H1 (cell line): ENCODE measurements around the gene STAMBPL1. TPM values are rescaled to one million over a fixed set of nuclear protein-coding genes. Genes with fewer than 3 reads are reported as not detected.

ENCODE experiments used
- CTCF ChIA-PET: fragments of 300-600 bp; sonication (Branson Sonifier 250); formaldehyde crosslinking; loops from one replicate; lab custom pipeline; 2021; ENCODE audit not compliant: partially characterized antibody; lab: Charles Lee
- POLR2A ChIA-PET: fragments of 300-600 bp; sonication (Branson Sonifier 250); formaldehyde crosslinking; loops from one replicate; lab custom pipeline; 2021; ENCODE audit warnings: inconsistent platforms; ENCODE audit not compliant: partially characterized antibody; lab: Charles Lee
- DNase-seq, 2 experiments: peaks; one replicate each; pipeline versions ENCODE4 v3.0.0 to v3.0.0-alpha.2; 2010 to 2022; ENCODE audit warnings: low spot score in 2 of 2, low read depth in 1 of 2, mixed read lengths in 1 of 2
- FAIRE-seq: peaks from 2 replicates; lab custom pipeline; 2011; peaks lifted over from hg19 to GRCh38; lab: Jason Lieb, UNC
- H2AFZ ChIP-seq: 2 replicates; pipeline ENCODE4 v1.8.1; 2012; ENCODE audit warnings: low read length, inconsistent platforms
- H2AK5ac ChIP-seq: 2 replicates; pipeline ENCODE4 v1.6.1; 2013; ENCODE audit warnings: low read depth, low read length
- H2BK120ac ChIP-seq: replicated peaks from 2 replicates; pipeline ENCODE3; 2013; ENCODE audit warnings: low read depth, low read length, inconsistent platforms
- H2BK12ac ChIP-seq: 2 replicates; pipeline ENCODE4 v1.6.1; 2013; ENCODE audit warnings: low read depth, low read length
- H2BK15ac ChIP-seq: 2 replicates; pipeline ENCODE4 v1.6.1; 2013; ENCODE audit warnings: low read length
- H2BK20ac ChIP-seq: 2 replicates; pipeline ENCODE4 v1.6.1; 2013; ENCODE audit warnings: low read length
- H2BK5ac ChIP-seq: 2 replicates; pipeline ENCODE4 v1.6.1; 2013; ENCODE audit warnings: low read depth, low read length
- H3K14ac ChIP-seq: 2 replicates; pipeline ENCODE4 v1.6.1; 2013; ENCODE audit warnings: inconsistent platforms; ENCODE audit not compliant: insufficient read length
- H3K18ac ChIP-seq: 2 replicates; pipeline ENCODE4 v1.6.1; 2013; ENCODE audit warnings: low read length; ENCODE audit errors: extremely low read depth
- H3K23ac ChIP-seq: 2 replicates; pipeline ENCODE4 v1.6.1; 2013; ENCODE audit warnings: inconsistent platforms; ENCODE audit not compliant: insufficient read length
- H3K23me2 ChIP-seq: 2 replicates; pipeline ENCODE4 v1.6.1; 2013; ENCODE audit warnings: low read depth, low read length
- H3K27ac ChIP-seq: 2 replicates; pipeline ENCODE4 v1.6.1; 2011; ENCODE audit warnings: low read depth, low read length, inconsistent platforms
- H3K27me3 ChIP-seq, 4 experiments: replicated peaks in 1 of 4; 1 replicate in 1 of 4; 2 replicates in 3 of 4; pipeline versions ENCODE4 v1.6.1 to v1.8.1; 2011 to 2013; ENCODE audit warnings: low read length in 3 of 4, mild to moderate bottlenecking in 3 of 4, inconsistent platforms in 2 of 4, mixed read lengths in 2 of 4, moderate library complexity in 1 of 4; ENCODE audit not compliant: control insufficient read depth in 3 of 4, insufficient read depth in 3 of 4; ENCODE audit errors: extremely low read depth in 1 of 4
- H3K36me3 ChIP-seq, 4 experiments: 2 replicates each; pipeline versions ENCODE4 v1.6.1 to v1.8.1; 2011 to 2013; ENCODE audit warnings: mild to moderate bottlenecking in 4 of 4, low read length in 3 of 4, moderate library complexity in 2 of 4, control low read depth in 1 of 4, inconsistent platforms in 1 of 4; ENCODE audit not compliant: insufficient read depth in 4 of 4, control insufficient read depth in 2 of 4
- H3K4ac ChIP-seq: replicated peaks from 2 replicates; pipeline ENCODE3; 2013; ENCODE audit warnings: low read length, low read depth, mixed read lengths, inconsistent platforms; ENCODE audit not compliant: insufficient read length
- H3K4me1 ChIP-seq, 4 experiments: replicated peaks in 1 of 4; 1 replicate in 1 of 4; 2 replicates in 3 of 4; pipeline versions ENCODE4 v1.6.1 to v1.8.1; 2011 to 2013; ENCODE audit warnings: low read length in 3 of 4, inconsistent platforms in 2 of 4, mixed read lengths in 1 of 4; ENCODE audit not compliant: insufficient read depth in 4 of 4, control insufficient read depth in 3 of 4
- H3K4me2 ChIP-seq, 2 experiments: 2 replicates each; pipeline versions ENCODE4 v1.6.1 to v1.8.1; 2011 to 2013; ENCODE audit warnings: low read depth in 2 of 2, low read length in 2 of 2, control low read depth in 1 of 2, inconsistent platforms in 1 of 2, mild to moderate bottlenecking in 1 of 2; ENCODE audit not compliant: insufficient read depth in 1 of 2
- H3K4me3 ChIP-seq, 4 experiments: fragments of 200-600, 300-600 bp in 1 of 4; sonication (generic), shearing (Covaris generic), sonication (Bioruptor Twin) in 1 of 4; 2 replicates each; pipeline versions ENCODE4 v1.5.1 to v1.8.1; 2011 to 2016; ENCODE audit warnings: low read length in 4 of 4, low read depth in 3 of 4, control low read depth in 2 of 4, inconsistent platforms in 2 of 4, mild to moderate bottlenecking in 2 of 4, mixed read lengths in 1 of 4, moderate library complexity in 1 of 4; ENCODE audit not compliant: insufficient read depth in 2 of 4; ENCODE audit errors: extremely low read depth in 1 of 4
- H3K56ac ChIP-seq: replicated peaks from 2 replicates; pipeline ENCODE3; 2013; ENCODE audit warnings: low read depth, mild to moderate bottlenecking, mixed read lengths, low read length, inconsistent platforms; ENCODE audit not compliant: insufficient read length
- H3K79me1 ChIP-seq: 2 replicates; pipeline ENCODE4 v1.6.1; 2013; ENCODE audit warnings: low read depth, low read length, control low read depth
- H3K79me2 ChIP-seq, 2 experiments: 2 replicates each; pipeline versions ENCODE4 v1.6.1 to v1.8.1; 2012 to 2013; ENCODE audit warnings: low read length in 2 of 2, mild to moderate bottlenecking in 2 of 2, inconsistent platforms in 1 of 2; ENCODE audit not compliant: insufficient read depth in 2 of 2, control insufficient read depth in 1 of 2
- H3K9ac ChIP-seq, 4 experiments: replicated peaks in 1 of 4; 1 replicate in 1 of 4; 2 replicates in 3 of 4; pipeline versions ENCODE4 v1.6.1 to v1.8.1; 2011 to 2013; ENCODE audit warnings: low read depth in 3 of 4, low read length in 3 of 4, control low read depth in 2 of 4, mild to moderate bottlenecking in 2 of 4, moderate library complexity in 2 of 4, inconsistent platforms in 1 of 4; ENCODE audit errors: extremely low read depth in 1 of 4
- H3K9me3 ChIP-seq, 2 experiments: 2 replicates each; pipeline versions ENCODE4 v1.6.1 to v1.8.1; 2012 to 2013; ENCODE audit warnings: mild to moderate bottlenecking in 2 of 2, moderate library complexity in 2 of 2, control low read depth in 1 of 2, inconsistent platforms in 1 of 2, low read depth in 1 of 2, low read length in 1 of 2, mixed read lengths in 1 of 2; ENCODE audit not compliant: insufficient read depth in 2 of 2
- H4K20me1 ChIP-seq, 2 experiments: replicated peaks in 1 of 2; 2 replicates each; pipeline versions ENCODE3 to v1.8.1; 2011 to 2013; ENCODE audit warnings: inconsistent platforms in 2 of 2, low read length in 2 of 2, mild to moderate bottlenecking in 1 of 2; ENCODE audit not compliant: insufficient read depth in 2 of 2, control insufficient read depth in 1 of 2
- H4K5ac ChIP-seq: 2 replicates; pipeline ENCODE4 v1.6.1; 2013; ENCODE audit warnings: low read length, low read depth, mixed read lengths, inconsistent platforms; ENCODE audit not compliant: insufficient read length
- H4K8ac ChIP-seq: 2 replicates; pipeline ENCODE4 v1.8.0; 2013; ENCODE audit warnings: mild to moderate bottlenecking, moderate library complexity, low read length, inconsistent platforms; ENCODE audit not compliant: insufficient read depth; ENCODE audit errors: extremely low read depth
- H4K91ac ChIP-seq: replicated peaks from 2 replicates; pipeline ENCODE3; 2013; ENCODE audit warnings: low read length, mixed read lengths, inconsistent platforms; ENCODE audit not compliant: insufficient read length
- CBX8 ChIP-seq: fragments of 300-800, 300-1000 bp; sonication (generic); IDR thresholded peaks from 2 replicates; pipeline ENCODE4 v1.7.1; 2016; ENCODE audit warnings: low read depth, low read length, borderline replicate concordance
- CEBPB ChIP-seq: IDR thresholded peaks from 2 replicates; pipeline ENCODE4 v1.6.1; 2012; ENCODE audit warnings: low read depth, low read length
- HDAC2 ChIP-seq, 2 experiments: fragments of 300-600 bp in 1 of 2; sonication (generic) in 1 of 2; IDR thresholded peaks; 2 replicates each; pipeline ENCODE4 v1.6.1; 2011 to 2012; ENCODE audit warnings: low read depth in 2 of 2, low read length in 2 of 2, mild to moderate bottlenecking in 2 of 2, moderate library complexity in 2 of 2, borderline replicate concordance in 1 of 2, inconsistent platforms in 1 of 2
- MAX ChIP-seq: IDR thresholded peaks from 2 replicates; pipeline ENCODE4 v1.6.1; 2012; ENCODE audit warnings: inconsistent platforms
- NRF1 ChIP-seq: IDR thresholded peaks from 2 replicates; pipeline ENCODE4 v1.6.1; 2011; ENCODE audit warnings: mild to moderate bottlenecking, low read depth, low read length, improper control_type of control experiment
- PHF8 ChIP-seq: fragments of 200-600 bp; sonication (generic); conservative IDR thresholded peaks from 2 replicates; pipeline ENCODE4 v1.7.1; 2012; ENCODE audit warnings: low read depth, mild to moderate bottlenecking, inconsistent platforms, low read length, moderate library complexity
- POLR2A ChIP-seq, 2 experiments: IDR thresholded peaks; 1 replicate in 1 of 2; 2 replicates in 1 of 2; pipeline ENCODE4 v1.6.1; 2011; ENCODE audit warnings: low read depth in 2 of 2, low read length in 2 of 2, mild to moderate bottlenecking in 2 of 2; ENCODE audit errors: control extremely low read depth in 1 of 2
- RAD21 ChIP-seq, 2 experiments: IDR thresholded peaks in 1 of 2; conservative IDR thresholded peaks in 1 of 2; 2 replicates each; pipeline ENCODE4 v1.6.1; 2011; ENCODE audit warnings: low read depth in 2 of 2, low read length in 2 of 2, improper control_type of control experiment in 1 of 2, inconsistent platforms in 1 of 2, mild to moderate bottlenecking in 1 of 2, moderate library complexity in 1 of 2
- SUZ12 ChIP-seq: fragments of 200-600 bp; sonication (generic); IDR thresholded peaks from 2 replicates; pipeline ENCODE4 v1.6.1; 2012; ENCODE audit warnings: mild to moderate bottlenecking, inconsistent platforms, low read length, moderate library complexity, mixed read lengths
- TAF1 ChIP-seq: IDR thresholded peaks from 2 replicates; pipeline ENCODE4 v1.6.1; 2011; ENCODE audit warnings: mild to moderate bottlenecking, low read depth, low read length
- TCF12 ChIP-seq: IDR thresholded peaks from 2 replicates; pipeline ENCODE4 v1.6.1; 2011; ENCODE audit warnings: low read depth, mild to moderate bottlenecking, low read length
- TEAD4 ChIP-seq: IDR thresholded peaks from 2 replicates; pipeline ENCODE4 v1.6.1; 2012; ENCODE audit warnings: low read depth, low read length, inconsistent platforms, mixed read lengths
- WGBS, 2 experiments: shearing (Covaris generic) in 1 of 2; methylation state at CpG; one replicate each; pipeline versions ENCODE4 v1.1.6 to v1.1.7; 2013 to 2015; ENCODE audit warnings: low lambda C conversion rate in 2 of 2, mixed read lengths in 2 of 2, inconsistent platforms in 1 of 2, low coverage in 1 of 2, missing lambda C conversion rate in 1 of 2; ENCODE audit not compliant: insufficient replicate concordance in 2 of 2, insufficient coverage in 1 of 2, insufficient read length in 1 of 2; ENCODE audit errors: extremely low coverage in 1 of 2, missing lambda C conversion rate in 1 of 2; 5-methylcytosine and 5-hydroxymethylcytosine counted together
- polyA plus RNA-seq, 7 experiments: library from polyadenylated mRNA; depleted of rRNA in 3 of 7; stranded (reverse) in 5 of 7; unstranded in 2 of 7; fragments of >200 nt in 5 of 7; fragments of 200-250 nt in 2 of 7; gene quantifications; 1 replicate in 5 of 7; 2 replicates in 1 of 7; 4 replicates in 1 of 7; pipeline versions ENCODE4 v1.2.1 to v1.2.3, GENCODE V29; 2011 to 2013; ENCODE audit warnings: missing spikeins in 2 of 7, mixed read lengths in 2 of 7
- total RNA-seq: library from RNA; stranded (reverse); fragmentation: NEBNext Ultra II Directional; extraction: Animal tissue kit (Norgen Biotek cat#: 25700); gene quantifications from 2 replicates; pipeline ENCODE4 v1.2.1, GENCODE V29; 2021

STAMBPL1 gene
- total and polyA plus RNA-seq, 2 of the 8 experiments (the other 6 are each of a cell fraction or from before 2014, with no cell fraction given), result 5.5 TPM

- Histone ChIP-seq H3K27me3 (no peaks in the 10 kb centered on the region), H2AK5ac (no peak overlapping the region), H3K4me3 (no peak overlapping the region), H2BK20ac (no peak overlapping the region), H3K27ac (no peak overlapping the region), H2BK5ac (no peak overlapping the region), H3K4me1 (no peaks in the 10 kb centered on the region), H2BK12ac (no peak overlapping the region), H4K5ac (no peak overlapping the region), H3K79me2 (no peaks in the 10 kb centered on the region), H2BK15ac (no peak overlapping the region), H2BK120ac (no peak overlapping the region), H3K36me3 (no peaks in the 10 kb centered on the region), H3K23ac (no peak overlapping the region), H4K8ac (no peak overlapping the region), H3K14ac (no peak overlapping the region), H3K4me2 (no peak overlapping the region), H3K9ac (no peak overlapping the region), H3K23me2 (no peaks in the 10 kb centered on the region), H3K9me3 (no peaks in the 10 kb centered on the region), H3K4ac (no peak overlapping the region), H4K91ac (no peak overlapping the region), H4K20me1 (no peaks in the 10 kb centered on the region), H3K79me1 (no peaks in the 10 kb centered on the region), H3K18ac (no peak overlapping the region), H3K56ac (no peak overlapping the region), H2AFZ (no peak overlapping the region)
- ChIA-PET CTCF (interaction anchor here (0.7 to 7.2 kb wide), 73 partner anchors 8 to 535 kb away, joined by 3 to 279 read pairs (median 5); partner anchors contain the start of genes ANKRD22, FAS, LIPN and STAMBPL1), POLR2A (interaction anchor here (1.4 kb wide), 1 partner anchor 45 kb away, joined by 4 read pairs; the partner anchor contains the start of gene STAMBPL1)
- 23% methylated on average over 10 of the region's 10 CpGs; no CpG with 5 or more reads in 1 of the 2 experiments for WGBS, 2 experiments
- peak in 1 of 2 experiments; percentile 80 for DNase-seq
- peak; percentile 95 for FAIRE-seq
- TF ChIP-seq HDAC2 (IDR thresholded peaks at IDR 0.05; ENCODE audit: borderline replicate concordance in 1 of 2, low read depth in 2 of 2, low read length in 2 of 2) (no peak), POLR2A (IDR thresholded peaks at IDR 0.05; ENCODE audit: control extremely low read depth in 1 of 2, low read depth in 2 of 2, low read length in 2 of 2) (no peak), CBX8 (no peak), RAD21 (IDR thresholded peaks at IDR 0.05 in 1 of 2, conservative IDR thresholded peaks at IDR 0.05 in 1 of 2; ENCODE audit: low read depth in 2 of 2, low read length in 2 of 2) (peak; percentile 97 to 98), TCF12 (no peak), TEAD4 (0 out of 2 replicates have a peak, but pooled peaks have one; percentile 8), TAF1 (no peak), SUZ12 (no peak), PHF8 (no peak), NRF1 (no peak), CEBPB (no peak), MAX (no peak)
These were observed 44.7 kb upstream of the STAMBPL1 start for GRCh38 chr10:88835096-88835909.
